Spleen (tissue), 7 donors: ENCODE measurements around the gene PRDM16.

Source experiments
- CTCF ChIP-seq, 11 experiments: fragments of 200-600 bp in 7 of 11; fragments of 450-650 bp in 4 of 11; sonication (generic) in 4 of 11; IDR thresholded peaks in 8 of 11; conservative IDR thresholded peaks in 3 of 11; 1 replicate in 7 of 11; 2 replicates in 4 of 11; pipeline versions ENCODE4 v1.4.0 to v1.8.0; 2016 to 2021; ENCODE audit warnings: antibody characterized with exemption in 11 of 11, inconsistent platforms in 4 of 11, mild to moderate bottlenecking in 1 of 11
- POLR2A ChIP-seq, 3 donors: fragments of 450-650 bp; IDR thresholded peaks; one replicate each; pipeline ENCODE4 v1.5.1; 2017; ENCODE audit warnings: antibody characterized with exemption in 3 of 3, mild to moderate bottlenecking in 1 of 3
- donor health status: DM: no; HTN: no; CAD: no; lungs with moderate emphysema.
- donor health status: DM: no; HTN: no; CAD: no.
- donor health status: DM: no; HTN: no; CAD: no.

- TF ChIP-seq CTCF (IDR thresholded peaks at IDR 0.05 in 8 of 11, conservative IDR thresholded peaks at IDR 0.05 in 3 of 11) (no peak), POLR2A (IDR thresholded peaks at IDR 0.05) (no peak)
These were observed 31.5 kb upstream of the PRDM16 start for GRCh38 chr1:3037281-3038040.
